Measurements from ENCODE around the gene PRRG3.

- TF ChIP-seq POLR2A (IDR thresholded peaks at IDR 0.05; ENCODE audit: extremely low read depth, insufficient read length) (no peak), CTCF (IDR thresholded peaks at IDR 0.05; ENCODE audit: low read depth, low read length) (no peak)
Measured at GRCh38 chrX:151699746-151700145, 4.5 kb downstream of the PRRG3 start.
